ENCODE data around the gene LHPP.
A peak's percentile ranks its signal among the peaks of the same experiment; 100 is the strongest.
"Not testable (repeated sequence)": the region's sequence is repeated elsewhere in the genome, so short reads cannot be mapped to it uniquely, and the experiment has no call there.

The LHPP gene

GRCh38 chr10:124461642-124462347, at the start of gene LHPP:
TSS of gene LHPP (plus strand) at chr10:124461823. CDS start at chr10:124461863, 40 bp downstream.
- peak; percentile 69 for DNase-seq

GRCh38 chr10:124414076-124414475, 47.5 kb upstream of the LHPP start:
- no peak for DNase-seq

- no peak for DNase-seq
These were observed 46.4 kb upstream of the LHPP start for GRCh38 chr10:124415210-124415609.

- no peak for DNase-seq
These were observed 44.9 kb upstream of the LHPP start for GRCh38 chr10:124416733-124417132.

- DNase-seq, result peak; percentile 27
These were observed 43.5 kb upstream of the LHPP start for GRCh38 chr10:124417895-124418725.

- DNase-seq, result peak; percentile 88
These were observed 42.7 kb upstream of the LHPP start, which contains the start of gene OAT for GRCh38 chr10:124418726-124419501. TSS of gene OAT (minus strand) at chr10:124418923. CDS start at chr10:124412171, 6,752 bp downstream.

GRCh38 chr10:124419635-124420034, 42.0 kb upstream of the LHPP start:
- DNase-seq, result no peak

- no peak for DNase-seq
These were observed 41.4 kb upstream of the LHPP start for GRCh38 chr10:124420254-124420653.

GRCh38 chr10:124422742-124423141, 38.9 kb upstream of the LHPP start:
- DNase-seq, result no peak

GRCh38 chr10:124423813-124424212, 37.8 kb upstream of the LHPP start:
- DNase-seq, result no peak

GRCh38 chr10:124425227-124425962, 36.2 kb upstream of the LHPP start:
- no peak for DNase-seq

- no peak for DNase-seq
These were observed 33.3 kb upstream of the LHPP start for GRCh38 chr10:124428207-124428777.

GRCh38 chr10:124429576-124429975, 32.0 kb upstream of the LHPP start:
- no peak for DNase-seq

- DNase-seq, result no peak
These were observed 31.5 kb upstream of the LHPP start for GRCh38 chr10:124430077-124430476.

GRCh38 chr10:124433461-124433860, 28.2 kb upstream of the LHPP start:
- DNase-seq, result no peak

- not testable (repeated sequence) for DNase-seq
These were observed 25.9 kb upstream of the LHPP start for GRCh38 chr10:124435683-124436082.

- DNase-seq, result no peak
These were observed 25.4 kb upstream of the LHPP start for GRCh38 chr10:124436191-124436638.

- not testable (repeated sequence) for DNase-seq
These were observed 19.9 kb upstream of the LHPP start for GRCh38 chr10:124441694-124442093.

- DNase-seq, result no peak
These were observed 14.5 kb upstream of the LHPP start for GRCh38 chr10:124446830-124447750.

GRCh38 chr10:124447751-124448466, 13.7 kb upstream of the LHPP start:
- DNase-seq, result no peak
